ENCODE measurements around the gene MGMT. TPM values are rescaled to one million over a fixed set of nuclear protein-coding genes. Genes with fewer than 3 reads are reported as not detected.

Gene MGMT
- total and polyA plus RNA-seq, 8 donors = 1.2 to 37.8 (median 21.3) TPM

DNA sequence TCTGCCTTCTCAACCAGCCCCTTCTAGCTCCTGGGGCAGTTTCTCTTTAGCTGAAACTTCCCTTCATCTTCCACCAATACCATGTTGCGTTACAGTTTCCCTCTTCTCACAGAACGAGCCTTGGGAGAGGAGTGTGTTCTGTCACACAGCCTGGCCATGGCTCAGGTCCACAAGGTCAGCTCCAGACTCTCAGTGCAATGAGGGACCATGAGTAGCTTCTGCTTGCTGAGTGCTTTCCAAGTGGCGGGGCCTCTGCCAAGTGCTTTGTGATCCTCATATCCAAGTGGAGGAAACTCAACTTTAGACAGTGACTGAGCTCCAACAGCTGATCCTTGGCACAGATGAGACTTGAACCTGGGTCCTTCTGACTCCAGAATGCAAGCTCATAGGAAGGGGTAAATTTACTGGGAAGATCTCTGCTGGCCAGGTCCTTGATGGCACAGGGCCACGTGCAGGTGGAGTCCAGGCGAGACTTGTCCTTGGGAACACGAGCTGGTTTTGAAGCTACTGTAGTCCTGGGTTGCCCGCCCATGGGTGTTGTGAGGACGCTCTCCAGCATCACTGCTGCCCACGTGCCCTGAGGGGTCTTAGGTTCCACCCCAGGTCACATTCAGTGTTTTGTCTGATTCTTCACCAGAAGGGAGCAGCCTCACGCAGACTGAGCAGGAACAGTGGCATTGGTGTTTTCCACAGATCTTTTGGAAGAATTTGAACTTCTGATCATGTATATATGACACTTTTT is 259.0 kb downstream of the MGMT start:
- WGBS, 5 donors = 92 to 97% (median 95%) methylated on average over 9 to 10 of the region's 10 CpGs
- TF ChIP-seq POLR2AphosphoS5 (IDR thresholded peaks at IDR 0.05) (no peak), EP300 (IDR thresholded peaks at IDR 0.05) (no peak), POLR2A (IDR thresholded peaks at IDR 0.05) (no peak)
- TF ChIP-seq, protein P1, sequence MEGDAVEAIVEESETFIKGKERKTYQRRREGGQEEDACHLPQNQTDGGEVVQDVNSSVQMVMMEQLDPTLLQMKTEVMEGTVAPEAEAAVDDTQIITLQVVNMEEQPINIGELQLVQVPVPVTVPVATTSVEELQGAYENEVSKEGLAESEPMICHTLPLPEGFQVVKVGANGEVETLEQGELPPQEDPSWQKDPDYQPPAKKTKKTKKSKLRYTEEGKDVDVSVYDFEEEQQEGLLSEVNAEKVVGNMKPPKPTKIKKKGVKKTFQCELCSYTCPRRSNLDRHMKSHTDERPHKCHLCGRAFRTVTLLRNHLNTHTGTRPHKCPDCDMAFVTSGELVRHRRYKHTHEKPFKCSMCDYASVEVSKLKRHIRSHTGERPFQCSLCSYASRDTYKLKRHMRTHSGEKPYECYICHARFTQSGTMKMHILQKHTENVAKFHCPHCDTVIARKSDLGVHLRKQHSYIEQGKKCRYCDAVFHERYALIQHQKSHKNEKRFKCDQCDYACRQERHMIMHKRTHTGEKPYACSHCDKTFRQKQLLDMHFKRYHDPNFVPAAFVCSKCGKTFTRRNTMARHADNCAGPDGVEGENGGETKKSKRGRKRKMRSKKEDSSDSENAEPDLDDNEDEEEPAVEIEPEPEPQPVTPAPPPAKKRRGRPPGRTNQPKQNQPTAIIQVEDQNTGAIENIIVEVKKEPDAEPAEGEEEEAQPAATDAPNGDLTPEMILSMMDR (IDR thresholded peaks at IDR 0.05) = no peak
- DNase-seq = no peak
- Histone ChIP-seq H3K4me1 (no peaks in the 10 kb centered on the region), H3K9me3 (peaks cover 0 to 21% (median 9%) of the 10 kb centered on the region in 4 donors), H3K36me3 (peaks cover 0 to 18% (median 4%) of the 10 kb centered on the region in 4 donors), H3K4me3 (no peak overlapping the region), H3K27ac (no peak overlapping the region), H3K27me3 (no peaks in the 10 kb centered on the region)
- intact Hi-C loops (cut with DNase I; ENCODE audit: low total_unique reads) = no loop called here

DNA sequence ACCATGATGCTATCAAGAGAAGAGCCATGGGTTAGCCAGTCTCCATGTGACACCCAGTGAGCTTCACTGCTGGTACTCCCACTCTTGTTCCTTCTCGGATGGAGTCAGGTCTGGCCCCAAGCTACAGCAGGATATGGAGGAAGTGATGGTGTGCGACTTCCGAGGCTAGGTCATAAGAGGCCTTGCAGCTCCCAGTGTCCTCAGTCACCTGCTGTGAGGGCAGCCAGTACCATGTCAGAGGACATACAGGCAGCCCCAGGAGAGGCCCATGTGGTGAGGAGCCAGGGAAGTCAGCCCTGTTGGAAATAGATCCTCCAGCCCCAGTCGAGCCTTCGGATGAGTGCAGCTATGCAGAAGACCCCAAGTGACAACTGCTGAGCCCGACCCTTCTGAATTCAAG is 260.0 kb downstream of the MGMT start:
- Histone ChIP-seq H3K36me3 (peaks cover 0 to 18% (median 4%) of the 10 kb centered on the region in 4 donors), H3K4me1 (no peaks in the 10 kb centered on the region), H3K27ac (no peak overlapping the region), H3K9me3 (peaks cover 0 to 15% (median 9%) of the 10 kb centered on the region in 4 donors), H3K27me3 (no peaks in the 10 kb centered on the region), H3K4me3 (no peak overlapping the region)
- no peak for TF ChIP-seq POLR2AphosphoS5 (IDR thresholded peaks at IDR 0.05)
- no peak for TF ChIP-seq POLR2A (IDR thresholded peaks at IDR 0.05)
- TF ChIP-seq EP300 (IDR thresholded peaks at IDR 0.05) = no peak
- TF ChIP-seq, protein P1 (IDR thresholded peaks at IDR 0.05) = no peak
- DNase-seq = no peak
- intact Hi-C loops (cut with DNase I; ENCODE audit: low total_unique reads) = no loop called here
- 90 to 100% (median 97%) methylated on average over 6 of the region's 6 CpGs for WGBS, 5 donors

DNA sequence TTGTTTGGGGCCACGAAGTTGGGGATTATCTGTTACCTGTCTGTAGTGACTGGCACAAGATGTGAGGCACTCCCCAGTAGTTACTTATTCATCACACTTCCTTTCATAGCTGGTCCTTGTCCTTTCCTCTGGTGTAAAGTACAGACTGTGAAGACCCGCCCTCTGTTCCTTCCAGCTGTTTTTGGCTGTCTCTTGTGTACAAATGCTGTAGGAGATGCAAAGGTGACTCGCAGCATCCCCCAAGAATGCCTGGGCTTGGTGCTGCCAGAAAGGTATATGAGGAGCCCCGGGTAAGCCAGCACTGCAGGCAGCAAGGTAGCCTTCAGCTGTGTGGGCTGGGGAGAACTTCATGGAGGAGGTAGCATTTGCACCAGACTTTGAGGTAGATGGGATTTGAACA is 260.5 kb downstream of the MGMT start:
- no peak for DNase-seq
- Histone ChIP-seq H3K9me3 (peaks cover 0 to 15% (median 9%) of the 10 kb centered on the region in 4 donors), H3K27ac (no peak overlapping the region), H3K4me3 (no peak overlapping the region), H3K27me3 (no peaks in the 10 kb centered on the region), H3K4me1 (no peaks in the 10 kb centered on the region), H3K36me3 (peaks cover 0 to 18% (median 4%) of the 10 kb centered on the region in 4 donors)
- intact Hi-C loops (cut with DNase I; ENCODE audit: low total_unique reads) = no loop called here
- 72 to 95% (median 80%) methylated on average over 4 of the region's 4 CpGs for WGBS, 5 donors
- TF ChIP-seq EP300 (IDR thresholded peaks at IDR 0.05) = no peak

DNA sequence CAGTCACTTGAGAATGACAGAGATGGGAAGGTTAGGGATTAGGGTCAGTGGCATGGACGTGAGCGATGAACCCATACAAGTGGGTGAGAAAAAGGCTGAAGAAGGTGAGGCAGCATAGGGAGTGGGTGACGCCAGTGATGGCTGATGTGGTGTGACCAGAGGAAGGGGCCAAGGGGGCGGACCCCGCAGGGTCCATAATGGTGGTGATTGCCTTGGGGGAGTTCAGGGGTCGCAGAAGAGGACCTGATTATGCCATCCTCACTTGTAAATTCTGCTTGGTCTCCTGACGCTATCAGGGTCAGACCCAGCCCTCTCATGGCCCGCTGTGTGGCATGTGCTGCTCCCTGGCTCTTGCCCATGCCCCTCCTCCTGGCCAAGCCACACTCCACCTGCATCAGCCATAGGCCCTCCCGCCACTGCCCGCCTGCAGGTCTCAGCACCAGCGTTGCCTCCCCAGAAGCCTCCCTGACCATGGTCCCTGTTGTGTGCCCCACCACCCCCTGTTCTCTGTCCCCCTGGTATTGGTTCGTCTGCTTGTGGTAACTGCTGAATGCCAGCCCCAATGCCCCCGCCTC is 261.3 kb downstream of the MGMT start:
- intact Hi-C loops (cut with DNase I; ENCODE audit: low total_unique reads) = no loop called here
- peaks cover 0 to 15% (median 9%) of the 10 kb centered on the region in 4 donors for H3K9me3 ChIP-seq
- 90 to 99% (median 96%) methylated on average over 11 to 13 of the region's 13 CpGs for WGBS, 5 donors
- H3K27ac ChIP-seq = no peak overlapping the region
- TF ChIP-seq POLR2A (IDR thresholded peaks at IDR 0.05) (no peak), POLR2AphosphoS5 (IDR thresholded peaks at IDR 0.05) (no peak), EP300 (IDR thresholded peaks at IDR 0.05) (no peak)
- TF ChIP-seq, protein P1 (IDR thresholded peaks at IDR 0.05) = no peak
- no peak for DNase-seq
- no peaks in the 10 kb centered on the region for H3K4me1 ChIP-seq
- H3K27me3 ChIP-seq = no peaks in the 10 kb centered on the region
- H3K4me3 ChIP-seq = no peak overlapping the region
- peaks cover 0 to 18% (median 4%) of the 10 kb centered on the region in 4 donors for H3K36me3 ChIP-seq
